Pancreas (tissue), 10 donors: ENCODE data around the gene DYNLT5. TPM values are rescaled to one million over a fixed set of nuclear protein-coding genes. Genes with fewer than 3 reads are reported as not detected.

Source experiments
- ATAC-seq, 4 donors: fragments of 200-7000 bp; cut with Tn5 transposase; one replicate each; pipeline versions ENCODE4 v1.8.0 to v1.9.1; 2020; ENCODE audit warnings: mild to moderate bottlenecking in 4 of 4, moderate library complexity in 4 of 4
- DNase-seq, 6 donors: peaks; one replicate each; pipeline ENCODE4 v3.0.0-alpha.2; 2020
- FAIRE-seq: peaks from 2 replicates; lab custom pipeline; 2012; peaks lifted over from hg19 to GRCh38; lab: Jason Lieb, UNC
- H3K27ac ChIP-seq, 4 donors: fragments of 200-600 bp; sonication (generic); 1 replicate in 3 of 4; 2 replicates in 1 of 4; pipeline versions ENCODE4 v1.5.0 to v1.8.0; 2020
- H3K27me3 ChIP-seq, 4 donors: fragments of 200-600 bp; one replicate each; pipeline ENCODE4 v1.8.0; 2021
- H3K36me3 ChIP-seq, 3 donors: fragments of 200-600 bp; sonication (generic) in 1 of 3; one replicate each; pipeline versions ENCODE4 v1.5.0 to v1.8.0; 2020 to 2021
- H3K4me1 ChIP-seq, 3 donors: fragments of 200-600 bp; one replicate each; pipeline ENCODE4 v1.8.0; 2021
- H3K4me3 ChIP-seq, 4 donors: fragments of 200-600 bp; sonication (generic) in 2 of 4; one replicate each; pipeline versions ENCODE4 v1.5.0 to v1.8.0; 2020 to 2021
- H3K9me3 ChIP-seq, 4 donors: fragments of 200-600 bp; one replicate each; pipeline ENCODE4 v1.8.0; 2021
- CTCF ChIP-seq, 4 donors: fragments of 200-600 bp; sonication (generic) in 3 of 4; IDR thresholded peaks; one replicate each; pipeline versions ENCODE4 v1.5.0 to v1.8.0; 2021; ENCODE audit warnings: antibody characterized with exemption in 4 of 4
- WGBS, 2 donors: extraction: QIAGEN DNeasy Blood & Tissue Kit; methylation state at CpG; one replicate each; pipeline ENCODE4 v1.1.7; 2013; 5-methylcytosine and 5-hydroxymethylcytosine counted together
- intact Hi-C, 3 donors: fragments of 100-400 bp; cut with DNase I; formaldehyde crosslinking; loops; one replicate each; pipeline versions ENCODE4 v1.11.1 to v1.14.2; 2022
- polyA plus RNA-seq, 2 donors: library from polyadenylated mRNA; stranded (reverse); fragments of 200-250 nt; gene quantifications; one replicate each; pipeline ENCODE4 v1.2.3, GENCODE V29; 2013
- total RNA-seq, 6 donors: library from RNA; stranded (reverse); fragmentation: NEBNext Ultra II Directional in 4 of 6; extraction: Animal tissue kit (Norgen Biotek cat#: 25700) in 4 of 6; gene quantifications; one replicate each; pipeline versions ENCODE4 v1.2.1 to v1.2.4, GENCODE V29; 2021 to 2023
- donor health status: healthy with polysubstance abuse.
- donor health status: DM: no; HTN: no; CAD: no; lungs with moderate emphysema.
- donor health status: DM: no; HTN: no; CAD: no.
- donor health status: control.
- donor health status: control.
- donor health status: Bipolar disorder and iron deficiency.
- donor health status: DM: yes; HTN: yes; CAD: no.
- donor health status: DM: no; HTN: no; CAD: no.
- donor health status: DM: no; HTN: no; CAD: no.
- donor health status: DM: yes; HTN: yes; CAD: no.

Gene DYNLT5
- total and polyA plus RNA-seq, 8 donors: 0.19 to 0.72 (median 0.37) TPM; not detected in 2

GRCh38 chr1:66758241-66758755 lies 6.0 kb downstream of the DYNLT5 start:
- intact Hi-C loops: no loop called here
- no peaks in the 10 kb centered on the region for H3K36me3 ChIP-seq
- TF ChIP-seq CTCF (IDR thresholded peaks at IDR 0.05): no peak
- WGBS, 2 donors: 78 to 85% methylated on average over 1 of the region's 1 CpG
- DNase-seq (no peak), FAIRE-seq (no peak), ATAC-seq (peak in 2 of 4 donors; percentile 42 to 51)
- H3K27me3 ChIP-seq: peaks cover 0 to 9% (median 0%) of the 10 kb centered on the region in 4 donors
- H3K27ac ChIP-seq: no peak overlapping the region
- H3K4me1 ChIP-seq: no peaks in the 10 kb centered on the region
- H3K9me3 ChIP-seq: no peaks in the 10 kb centered on the region
- H3K4me3 ChIP-seq: no peak overlapping the region

- Histone ChIP-seq H3K4me3 (no peak overlapping the region), H3K4me1 (no peaks in the 10 kb centered on the region), H3K27me3 (no peaks in the 10 kb centered on the region), H3K9me3 (no peaks in the 10 kb centered on the region), H3K36me3 (no peaks in the 10 kb centered on the region), H3K27ac (no peak overlapping the region)
- FAIRE-seq: no peak
- no peak for DNase-seq
- intact Hi-C loops: loop anchor here in 1 of 3 donors (10.0 kb wide), 1 partner anchor 384 kb away; no protein-coding TSS in a partner anchor
- WGBS, 2 donors: 83 to 85% methylated on average over 1 of the region's 1 CpG
- no peak for TF ChIP-seq CTCF (IDR thresholded peaks at IDR 0.05)
- ATAC-seq: no peak
Measured at GRCh38 chr1:66760506-66760905, 8.2 kb downstream of the DYNLT5 start.

GRCh38 chr1:66761221-66761620 lies 9.0 kb downstream of the DYNLT5 start:
- DNase-seq (no peak), FAIRE-seq (no peak), ATAC-seq (no peak)
- Histone ChIP-seq H3K9me3 (no peaks in the 10 kb centered on the region), H3K4me3 (no peak overlapping the region), H3K27me3 (no peaks in the 10 kb centered on the region), H3K4me1 (no peaks in the 10 kb centered on the region), H3K36me3 (no peaks in the 10 kb centered on the region), H3K27ac (no peak overlapping the region)
- WGBS, 2 donors: 80 to 87% methylated on average over 2 of the region's 2 CpGs
- intact Hi-C loops: loop anchor here in 1 of 3 donors (10.0 kb wide), 1 partner anchor 384 kb away; no protein-coding TSS in a partner anchor
- no peak for TF ChIP-seq CTCF (IDR thresholded peaks at IDR 0.05)

GRCh38 chr1:66764994-66765578 lies 12.8 kb downstream of the DYNLT5 start:
- intact Hi-C loops: loop anchor here in 2 of 3 donors (5.0 to 10.0 kb wide), 2 partner anchors 380 to 382 kb away; no protein-coding TSS in a partner anchor
- WGBS, 2 donors: 12 to 17% methylated on average over 3 of the region's 3 CpGs
- H3K27me3 ChIP-seq: no peaks in the 10 kb centered on the region
- FAIRE-seq (peak; percentile 57), DNase-seq (peak in 1 of 6 donors; percentile 39), ATAC-seq (peak; percentile 55 to 79 (median 69))
- H3K4me1 ChIP-seq: no peaks in the 10 kb centered on the region
- H3K27ac ChIP-seq: no peak overlapping the region
- H3K9me3 ChIP-seq: no peaks in the 10 kb centered on the region
- no peak overlapping the region for H3K4me3 ChIP-seq
- peak; percentile 41 to 80 (median 52) for TF ChIP-seq CTCF (IDR thresholded peaks at IDR 0.05)
- no peaks in the 10 kb centered on the region for H3K36me3 ChIP-seq

GRCh38 chr1:66767626-66768025 lies 15.4 kb downstream of the DYNLT5 start:
- intact Hi-C loops: loop anchor here in 2 of 3 donors (5.0 to 10.0 kb wide), 2 partner anchors 377 to 380 kb away; no protein-coding TSS in a partner anchor
- no peak overlapping the region for H3K27ac ChIP-seq
- no peak for DNase-seq

More at GRCh38 chr1:66767626-66768025, 15.4 kb downstream of the DYNLT5 start:
- no peak for ATAC-seq
- H3K27me3 ChIP-seq: no peaks in the 10 kb centered on the region
- no peak overlapping the region for H3K4me3 ChIP-seq
- no peaks in the 10 kb centered on the region for H3K4me1 ChIP-seq
- no peaks in the 10 kb centered on the region for H3K36me3 ChIP-seq
- FAIRE-seq: no peak
- H3K9me3 ChIP-seq: no peaks in the 10 kb centered on the region
- TF ChIP-seq CTCF (IDR thresholded peaks at IDR 0.05): no peak
